Kidney (tissue), 14 donors: ENCODE data around the gene ADRA2A. TPM values are rescaled to one million over a fixed set of nuclear protein-coding genes. Genes with fewer than 3 reads are reported as not detected.

Source experiments
- DNase-seq, 5 donors: peaks; one replicate each; pipeline ENCODE4 v3.0.0-alpha.2; 2013 to 2020
- FAIRE-seq: peaks from 2 replicates; lab custom pipeline; 2012; peaks lifted over from hg19 to GRCh38; lab: Jason Lieb, UNC
- H3K27ac ChIP-seq, 2 donors: one replicate each; pipeline ENCODE4 v1.7.0; 2013; ENCODE audit warnings: low read depth in 2 of 2, low read length in 2 of 2, inconsistent platforms in 1 of 2
- H3K27me3 ChIP-seq: one replicate; pipeline ENCODE4 v1.7.1; 2013; ENCODE audit warnings: low read length, inconsistent platforms; ENCODE audit not compliant: control insufficient read depth, insufficient read depth
- H3K36me3 ChIP-seq, 3 donors: one replicate each; pipeline versions ENCODE4 v1.7.0 to v1.7.1; 2013; ENCODE audit warnings: low read length in 3 of 3, control low read depth in 1 of 3, inconsistent platforms in 1 of 3; ENCODE audit not compliant: insufficient read depth in 3 of 3, control insufficient read depth in 2 of 3
- H3K4me1 ChIP-seq, 3 donors: one replicate each; pipeline versions ENCODE4 v1.7.0 to v1.7.1; 2013; ENCODE audit warnings: low read length in 3 of 3, inconsistent platforms in 1 of 3, low read depth in 1 of 3; ENCODE audit not compliant: control insufficient read depth in 2 of 3, insufficient read depth in 2 of 3
- H3K4me3 ChIP-seq, 3 donors: one replicate each; pipeline versions ENCODE4 v1.7.0 to v1.8.1; 2013; ENCODE audit warnings: low read length in 3 of 3, control low read depth in 1 of 3, inconsistent platforms in 1 of 3
- H3K9ac ChIP-seq, 3 donors: one replicate each; pipeline versions ENCODE4 v1.7.0 to v1.7.1; 2013; ENCODE audit warnings: low read length in 3 of 3, control low read depth in 1 of 3, inconsistent platforms in 1 of 3
- H3K9me3 ChIP-seq, 3 donors: one replicate each; pipeline versions ENCODE4 v1.7.0 to v1.7.1; 2013; ENCODE audit warnings: low read length in 3 of 3, control low read depth in 1 of 3, inconsistent platforms in 1 of 3; ENCODE audit not compliant: control insufficient read depth in 2 of 3, insufficient read depth in 1 of 3
- CTCF ChIP-seq: IDR thresholded peaks from 3 replicates; pipeline ENCODE4 v1.5.1; 2012; ENCODE audit warnings: mild to moderate bottlenecking, moderate library complexity, borderline replicate concordance; ENCODE audit not compliant: insufficient read depth; ENCODE audit errors: extremely low read depth
- intact Hi-C: fragments of 100-400 bp; cut with DNase I; formaldehyde crosslinking; loops from one replicate; pipeline ENCODE4 v1.11.1; 2022
- polyA plus RNA-seq: library from polyadenylated mRNA; stranded (reverse); fragments of 350-450 nt; fragmentation: Illumina TruSeq; extraction: RNeasy Lipid Tissue Mini Kit (QIAGEN cat#74804); gene quantifications from one replicate; pipeline ENCODE4 v1.2.3, GENCODE V29; 2014; ENCODE audit warnings: low read depth, low replicate concordance; ENCODE audit not compliant: insufficient read depth
- total RNA-seq: library from RNA; stranded (reverse); fragmentation: NEBNext Ultra II Directional; extraction: Animal tissue kit (Norgen Biotek cat#: 25700); gene quantifications from one replicate; pipeline ENCODE4 v1.2.1, GENCODE V29; 2021
- donor health status: control.
- donor health status: control.
- donor health status: control.
- donor health status: control.
- donor health status: control.
- donor health status: DM: yes; HTN: yes; CAD: no.
- donor health status: Normal renal cell carcinoma (clear cell type).

The ADRA2A gene
- total and polyA plus RNA-seq, 2 donors from 2014 or later = 1.2 to 7.8 TPM

- H3K4me1 ChIP-seq = no peaks in the 10 kb centered on the region
- H3K27me3 ChIP-seq = no peaks in the 10 kb centered on the region
- intact Hi-C loops = no loop called here
- peaks cover 0 to 13% (median 1%) of the 10 kb centered on the region in 3 donors for H3K9me3 ChIP-seq
- no peak for DNase-seq
- no peak overlapping the region for H3K27ac ChIP-seq
- H3K4me3 ChIP-seq = no peak overlapping the region
- H3K9ac ChIP-seq = no peak overlapping the region
- FAIRE-seq = no peak
- TF ChIP-seq CTCF = no peak
- no peaks in the 10 kb centered on the region for H3K36me3 ChIP-seq
Measured at GRCh38 chr10:111035542-111035941, 41.3 kb upstream of the ADRA2A start.

GRCh38 chr10:111037858-111038257 is 39.0 kb upstream of the ADRA2A start:
- no peaks in the 10 kb centered on the region for H3K4me1 ChIP-seq
- H3K36me3 ChIP-seq = no peaks in the 10 kb centered on the region
- no peak overlapping the region for H3K27ac ChIP-seq
- H3K27me3 ChIP-seq = no peaks in the 10 kb centered on the region
- H3K9me3 ChIP-seq = peaks cover 0 to 16% (median 2%) of the 10 kb centered on the region in 3 donors
- no peak for TF ChIP-seq CTCF
- intact Hi-C loops = no loop called here
- FAIRE-seq = no peak
- H3K4me3 ChIP-seq = no peak overlapping the region
- no peak overlapping the region for H3K9ac ChIP-seq
- DNase-seq = no peak

GRCh38 chr10:111039522-111039921 is 37.3 kb upstream of the ADRA2A start:
- Histone ChIP-seq H3K4me3 (no peak overlapping the region), H3K9ac (no peak overlapping the region), H3K27me3 (no peaks in the 10 kb centered on the region), H3K36me3 (no peaks in the 10 kb centered on the region), H3K4me1 (no peaks in the 10 kb centered on the region), H3K27ac (no peak overlapping the region), H3K9me3 (peaks cover 0 to 16% (median 2%) of the 10 kb centered on the region in 3 donors)
- FAIRE-seq (no peak), DNase-seq (no peak)
- intact Hi-C loops = no loop called here
- no peak for TF ChIP-seq CTCF

GRCh38 chr10:111057006-111057405 is 19.8 kb upstream of the ADRA2A start:
- no peak for TF ChIP-seq CTCF
- H3K9ac ChIP-seq = no peak overlapping the region
- no peaks in the 10 kb centered on the region for H3K4me1 ChIP-seq
- intact Hi-C loops = no loop called here
- no peaks in the 10 kb centered on the region for H3K27me3 ChIP-seq
- H3K27ac ChIP-seq = no peak overlapping the region
- H3K9me3 ChIP-seq = peaks cover 0 to 4% (median 0%) of the 10 kb centered on the region in 3 donors
- no peak overlapping the region for H3K4me3 ChIP-seq
- FAIRE-seq (no peak), DNase-seq (no peak)
- no peaks in the 10 kb centered on the region for H3K36me3 ChIP-seq
